BJ (cell line): Measurements from ENCODE around the gene OR2V2. TPM values are rescaled to one million over a fixed set of nuclear protein-coding genes. Genes with fewer than 3 reads are reported as not detected.

Experiments used
- CTCF ChIA-PET: fragments of 350-600 bp; formaldehyde crosslinking; extraction: SDS; loops from one replicate; lab custom pipeline; 2021; ENCODE audit warnings: antibody characterized with exemption, inconsistent platforms; lab: Yijun Ruan, JAX
- POLR2A ChIA-PET: fragments of 300-600 bp; sonication (Branson Sonifier 250); formaldehyde crosslinking; extraction: SDS; loops from one replicate; lab custom pipeline; 2021; ENCODE audit warnings: antibody characterized with exemption; lab: Charles Lee
- DNase-seq: peaks from one replicate; pipeline ENCODE4 v3.0.0-alpha.2; 2011; ENCODE audit warnings: low read depth
- H3K27me3 ChIP-seq: 2 replicates; pipeline ENCODE4 v1.6.0; 2011; ENCODE audit warnings: low read length; ENCODE audit not compliant: control insufficient read depth, insufficient read depth
- H3K36me3 ChIP-seq: 2 replicates; pipeline ENCODE4 v1.5.1; 2011; ENCODE audit warnings: low read length; ENCODE audit not compliant: control insufficient read depth, insufficient read depth
- H3K4me3 ChIP-seq: 2 replicates; pipeline ENCODE4 v1.5.1; 2011; ENCODE audit warnings: low read depth, mild to moderate bottlenecking, control low read depth, low read length
- polyA plus RNA-seq: library from polyadenylated mRNA; depleted of rRNA; stranded (reverse); fragments of >200 nt; gene quantifications from 2 replicates; pipeline ENCODE4 v1.2.3, GENCODE V29; 2011
- TF ChIP-seq, protein P1 (sequence below): IDR thresholded peaks from 2 replicates; pipeline ENCODE4 v1.5.1; 2011; ENCODE audit warnings: low read depth, mild to moderate bottlenecking, control low read depth, inconsistent platforms, low read length, moderate library complexity; ENCODE audit not compliant: insufficient read depth

The OR2V2 gene
- polyA plus RNA-seq, 1 experiment: not detected

- ChIA-PET POLR2A (interaction anchor here (0.5 to 1.2 kb wide), 2 partner anchors 13 to 19 kb away, joined by 3 to 5 read pairs; partner anchors contain the start of gene TRIM41), CTCF (interaction anchor here (1.1 to 1.7 kb wide), 3 partner anchors 11 to 58 kb away, joined by 3 to 4 read pairs (median 3); no protein-coding TSS in a partner anchor)
- TF ChIP-seq, protein P1, sequence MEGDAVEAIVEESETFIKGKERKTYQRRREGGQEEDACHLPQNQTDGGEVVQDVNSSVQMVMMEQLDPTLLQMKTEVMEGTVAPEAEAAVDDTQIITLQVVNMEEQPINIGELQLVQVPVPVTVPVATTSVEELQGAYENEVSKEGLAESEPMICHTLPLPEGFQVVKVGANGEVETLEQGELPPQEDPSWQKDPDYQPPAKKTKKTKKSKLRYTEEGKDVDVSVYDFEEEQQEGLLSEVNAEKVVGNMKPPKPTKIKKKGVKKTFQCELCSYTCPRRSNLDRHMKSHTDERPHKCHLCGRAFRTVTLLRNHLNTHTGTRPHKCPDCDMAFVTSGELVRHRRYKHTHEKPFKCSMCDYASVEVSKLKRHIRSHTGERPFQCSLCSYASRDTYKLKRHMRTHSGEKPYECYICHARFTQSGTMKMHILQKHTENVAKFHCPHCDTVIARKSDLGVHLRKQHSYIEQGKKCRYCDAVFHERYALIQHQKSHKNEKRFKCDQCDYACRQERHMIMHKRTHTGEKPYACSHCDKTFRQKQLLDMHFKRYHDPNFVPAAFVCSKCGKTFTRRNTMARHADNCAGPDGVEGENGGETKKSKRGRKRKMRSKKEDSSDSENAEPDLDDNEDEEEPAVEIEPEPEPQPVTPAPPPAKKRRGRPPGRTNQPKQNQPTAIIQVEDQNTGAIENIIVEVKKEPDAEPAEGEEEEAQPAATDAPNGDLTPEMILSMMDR: no peak
- H3K4me3 ChIP-seq: peak overlapping the region; percentile 55
- no peaks in the 10 kb centered on the region for H3K27me3 ChIP-seq
- DNase-seq: no peak
- H3K36me3 ChIP-seq: no peaks in the 10 kb centered on the region
Observed at GRCh38 chr5:181204113-181204825, 56.9 kb downstream of the OR2V2 start.

DNA sequence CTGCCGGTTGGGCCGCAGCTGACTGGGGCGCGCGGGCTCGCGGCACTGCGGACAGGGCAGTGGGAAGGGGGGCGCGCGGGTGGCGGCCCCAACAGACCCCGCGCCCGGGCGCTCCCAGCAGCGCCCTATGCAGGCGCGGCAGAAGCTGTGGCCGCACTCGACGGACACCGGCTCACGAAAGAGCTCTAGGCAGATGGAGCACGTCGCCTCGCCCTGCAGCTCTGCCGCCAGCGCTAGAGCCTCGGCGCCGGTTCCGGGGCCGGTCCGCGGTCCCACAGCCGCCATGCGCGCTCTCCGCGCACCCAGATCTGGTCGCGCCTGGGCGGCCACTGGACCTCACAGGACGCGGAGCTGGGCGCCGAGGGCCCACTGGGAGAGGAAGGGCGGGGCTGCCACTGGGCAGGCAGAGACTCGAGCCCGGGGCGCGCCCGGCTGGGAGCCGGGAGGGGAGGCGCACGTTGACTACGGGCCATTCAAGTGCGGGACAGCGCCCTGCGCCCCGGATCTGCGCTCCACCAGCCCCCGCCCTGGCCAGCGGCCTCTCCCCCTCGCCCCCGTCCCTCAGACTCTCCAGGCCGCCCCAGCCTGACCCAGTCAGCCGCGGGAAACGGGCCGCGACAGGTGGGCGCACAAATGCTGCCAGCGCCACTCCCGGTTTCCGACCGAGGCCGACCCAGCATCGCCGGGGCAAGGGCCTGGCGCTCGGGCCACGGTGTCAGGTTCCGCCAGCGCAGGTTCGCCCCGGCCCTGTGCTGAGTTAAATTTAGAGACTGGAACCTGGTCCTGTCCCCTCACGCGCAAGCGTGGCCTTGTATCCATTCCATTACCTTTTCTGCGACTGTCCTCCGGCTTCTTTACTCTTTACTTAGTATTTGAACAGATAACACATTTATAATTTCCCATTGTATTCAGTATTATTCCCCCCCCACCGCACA, 57.7 kb downstream of the OR2V2 start, which contains the start of gene TRIM7:
TSS of gene TRIM7 (minus strand) at position 371 of the 935 bp plus-strand sequence. CDS start at position 285, 86 bp downstream.
- no peaks in the 10 kb centered on the region for H3K27me3 ChIP-seq
- peak within 1 kb of the TSS; percentile 55 for H3K4me3 ChIP-seq
- ChIA-PET POLR2A (interaction anchor here (1.2 kb wide), 1 partner anchor 14 kb away, joined by 3 read pairs; no protein-coding TSS in a partner anchor), CTCF (interaction anchor here (1.7 to 2.6 kb wide), 2 partner anchors 12 to 15 kb away, joined by 4 to 12 read pairs; no protein-coding TSS in a partner anchor)
- H3K36me3 ChIP-seq: no peaks in the 10 kb centered on the region
- DNase-seq: no peak
- TF ChIP-seq, protein P1: no peak

GRCh38 chr5:181205761-181206649, 58.6 kb downstream of the OR2V2 start:
- Histone ChIP-seq H3K4me3 (no peak overlapping the region; the same call in 1 of the 2 replicates), H3K36me3 (no peaks in the 10 kb centered on the region), H3K27me3 (no peaks in the 10 kb centered on the region)
- TF ChIP-seq, protein P1: no peak
- ChIA-PET POLR2A (no interaction called here), CTCF (interaction anchor here (0.9 to 2.6 kb wide), 7 partner anchors 12 to 46 kb away, joined by 4 to 12 read pairs (median 5); partner anchors contain the start of gene TRIM41)
- no peak for DNase-seq

DNA sequence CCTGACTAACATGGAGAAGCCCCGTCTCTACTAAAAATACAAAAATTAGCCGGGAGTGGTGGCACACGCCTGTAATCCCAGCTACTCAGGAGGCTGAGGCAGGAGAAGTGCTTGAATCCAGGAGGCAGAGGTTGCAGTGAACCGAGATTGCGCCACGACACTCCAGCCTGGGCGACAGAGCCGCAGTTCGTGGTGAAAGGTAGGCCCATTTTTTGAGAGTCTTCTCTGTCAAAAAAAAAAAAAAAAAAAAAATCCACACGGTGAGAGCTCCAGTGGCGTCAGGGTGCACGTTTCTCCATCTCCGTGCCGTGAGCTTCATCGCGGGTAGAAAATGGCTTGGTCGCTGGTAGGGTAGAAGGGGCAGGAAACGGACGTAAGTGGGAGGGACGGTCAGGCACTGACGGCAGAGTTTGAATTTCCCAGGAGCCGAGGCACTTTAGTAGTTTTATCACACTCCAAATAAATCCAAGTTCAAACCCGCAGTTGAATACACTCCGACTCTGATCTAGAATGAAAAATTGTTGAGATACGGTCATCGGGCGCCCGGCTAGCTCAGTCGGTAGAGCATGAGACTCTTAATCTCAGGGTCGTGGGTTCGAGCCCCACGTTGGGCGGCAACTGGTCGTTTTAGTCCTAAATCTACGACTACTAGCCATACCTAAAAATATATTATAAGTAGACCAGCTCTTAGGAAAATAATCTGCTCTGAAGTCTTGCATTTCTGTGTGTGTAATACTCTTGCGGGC, 60.0 kb downstream of the OR2V2 start:
- TF ChIP-seq, protein P1: no peak
- ChIA-PET POLR2A (no interaction called here), CTCF (interaction anchor here (0.6 to 2.6 kb wide), 9 partner anchors 10 to 52 kb away, joined by 3 to 12 read pairs (median 5); partner anchors contain the start of gene TRIM41)
- peak overlapping the region; percentile 55 for H3K4me3 ChIP-seq
- H3K27me3 ChIP-seq: no peaks in the 10 kb centered on the region
- peak; percentile 74 for DNase-seq
- no peaks in the 10 kb centered on the region for H3K36me3 ChIP-seq
